ENCODE results near the gene LRRC28.

DNA sequence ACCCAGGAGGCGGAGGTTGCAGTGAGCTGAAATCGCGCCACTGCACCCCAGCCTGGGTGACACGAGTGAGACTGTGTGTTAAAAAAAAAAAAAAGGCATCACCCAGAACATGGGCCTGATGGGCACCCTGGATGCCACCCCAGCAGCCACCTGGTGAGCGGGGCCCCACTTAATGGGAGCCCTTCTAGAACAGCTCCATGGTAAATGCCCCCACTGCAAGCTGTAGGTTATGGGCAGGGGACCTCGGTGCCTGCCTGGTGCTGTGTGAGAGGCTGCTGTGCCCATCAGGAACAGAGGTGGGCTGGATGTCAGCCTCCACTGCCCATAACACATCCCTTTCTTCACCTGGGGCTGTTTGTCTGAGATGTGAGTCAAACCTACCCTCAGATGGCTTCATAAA lies 158.3 kb downstream of the LRRC28 start:
- TF ChIP-seq EP300 (IDR thresholded peaks at IDR 0.05; ENCODE audit: borderline replicate concordance in 1 of 2, control insufficient read depth in 1 of 2, low read depth in 2 of 2, low read length in 2 of 2) (no peak), CREM (IDR thresholded peaks at IDR 0.05; ENCODE audit: low read depth) (no peak), EZH2 (IDR thresholded peaks at IDR 0.05; ENCODE audit: borderline replicate concordance, control insufficient read depth, low read depth, low read length) (no peak), POLR2AphosphoS5 (IDR thresholded peaks at IDR 0.05; ENCODE audit: low read length) (no peak), JUND (IDR thresholded peaks at IDR 0.05; ENCODE audit: low read depth, low read length) (no peak), MAX (IDR thresholded peaks at IDR 0.05; ENCODE audit: low read depth, low read length) (no peak), RBBP5 (conservative IDR thresholded peaks at IDR 0.05) (no peak), POLR2A (IDR thresholded peaks at IDR 0.05; ENCODE audit: low read depth, low read length) (no peak), SMC3 (IDR thresholded peaks at IDR 0.05; ENCODE audit: borderline replicate concordance, low read length) (no peak), YY1 (IDR thresholded peaks at IDR 0.05; ENCODE audit: low read depth, low read length) (no peak), ZNF207 (IDR thresholded peaks at IDR 0.05; ENCODE audit: borderline replicate concordance) (no peak)
- TF ChIP-seq, protein P1, sequence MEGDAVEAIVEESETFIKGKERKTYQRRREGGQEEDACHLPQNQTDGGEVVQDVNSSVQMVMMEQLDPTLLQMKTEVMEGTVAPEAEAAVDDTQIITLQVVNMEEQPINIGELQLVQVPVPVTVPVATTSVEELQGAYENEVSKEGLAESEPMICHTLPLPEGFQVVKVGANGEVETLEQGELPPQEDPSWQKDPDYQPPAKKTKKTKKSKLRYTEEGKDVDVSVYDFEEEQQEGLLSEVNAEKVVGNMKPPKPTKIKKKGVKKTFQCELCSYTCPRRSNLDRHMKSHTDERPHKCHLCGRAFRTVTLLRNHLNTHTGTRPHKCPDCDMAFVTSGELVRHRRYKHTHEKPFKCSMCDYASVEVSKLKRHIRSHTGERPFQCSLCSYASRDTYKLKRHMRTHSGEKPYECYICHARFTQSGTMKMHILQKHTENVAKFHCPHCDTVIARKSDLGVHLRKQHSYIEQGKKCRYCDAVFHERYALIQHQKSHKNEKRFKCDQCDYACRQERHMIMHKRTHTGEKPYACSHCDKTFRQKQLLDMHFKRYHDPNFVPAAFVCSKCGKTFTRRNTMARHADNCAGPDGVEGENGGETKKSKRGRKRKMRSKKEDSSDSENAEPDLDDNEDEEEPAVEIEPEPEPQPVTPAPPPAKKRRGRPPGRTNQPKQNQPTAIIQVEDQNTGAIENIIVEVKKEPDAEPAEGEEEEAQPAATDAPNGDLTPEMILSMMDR (IDR thresholded peaks at IDR 0.05 in 2 of 3, conservative IDR thresholded peaks at IDR 0.05 in 1 of 3; ENCODE audit: control insufficient read depth in 2 of 3, extremely low read depth in 1 of 3, insufficient read depth in 1 of 3, low read depth in 3 of 3, low read length in 3 of 3), result no peak
- TF ChIP-seq, protein P2, sequence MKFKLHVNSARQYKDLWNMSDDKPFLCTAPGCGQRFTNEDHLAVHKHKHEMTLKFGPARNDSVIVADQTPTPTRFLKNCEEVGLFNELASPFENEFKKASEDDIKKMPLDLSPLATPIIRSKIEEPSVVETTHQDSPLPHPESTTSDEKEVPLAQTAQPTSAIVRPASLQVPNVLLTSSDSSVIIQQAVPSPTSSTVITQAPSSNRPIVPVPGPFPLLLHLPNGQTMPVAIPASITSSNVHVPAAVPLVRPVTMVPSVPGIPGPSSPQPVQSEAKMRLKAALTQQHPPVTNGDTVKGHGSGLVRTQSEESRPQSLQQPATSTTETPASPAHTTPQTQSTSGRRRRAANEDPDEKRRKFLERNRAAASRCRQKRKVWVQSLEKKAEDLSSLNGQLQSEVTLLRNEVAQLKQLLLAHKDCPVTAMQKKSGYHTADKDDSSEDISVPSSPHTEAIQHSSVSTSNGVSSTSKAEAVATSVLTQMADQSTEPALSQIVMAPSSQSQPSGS (IDR thresholded peaks at IDR 0.05; ENCODE audit: low read length), result no peak
- TF ChIP-seq, protein P3, sequence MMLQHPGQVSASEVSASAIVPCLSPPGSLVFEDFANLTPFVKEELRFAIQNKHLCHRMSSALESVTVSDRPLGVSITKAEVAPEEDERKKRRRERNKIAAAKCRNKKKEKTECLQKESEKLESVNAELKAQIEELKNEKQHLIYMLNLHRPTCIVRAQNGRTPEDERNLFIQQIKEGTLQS (IDR thresholded peaks at IDR 0.05; ENCODE audit: borderline replicate concordance, extremely low read depth, low read depth, low read length), result no peak
